ENCODE results near the gene FBXW8.

The FBXW8 gene

DNA sequence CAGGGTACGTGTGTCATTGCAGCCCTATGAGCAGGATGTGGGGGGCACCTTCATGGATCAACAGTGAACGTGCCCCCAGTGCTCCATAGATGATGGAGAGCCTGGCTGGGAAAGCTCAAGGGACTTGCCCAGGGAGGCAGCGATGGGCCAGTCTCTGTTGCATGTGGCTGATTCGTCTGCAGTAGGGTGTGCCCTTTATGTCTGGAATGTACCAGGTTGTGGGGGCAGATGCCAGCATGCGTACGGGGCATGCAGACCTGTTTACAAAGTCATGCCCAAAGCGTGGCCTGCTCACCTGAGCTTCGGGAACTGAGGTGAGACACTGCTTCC, 116.1 kb downstream of the FBXW8 start:
- Histone ChIP-seq H3K79me2 (ENCODE audit: control insufficient read depth, low read length) (no peaks in the 10 kb centered on the region), H3F3A (ENCODE audit: control insufficient read depth, insufficient read depth) (no peaks in the 10 kb centered on the region), H3K9me3 (ENCODE audit: control insufficient read depth, insufficient read depth, low read length) (no peaks in the 10 kb centered on the region), H3K9me2 (replicated peaks; ENCODE audit: control insufficient read depth, low read length) (no peaks in the 10 kb centered on the region), H3K4me1 (ENCODE audit: control insufficient read depth, low read length) (peaks cover 15% of the 10 kb centered on the region), H3K4me3 (ENCODE audit: low read length) (no peak overlapping the region), H4K20me1 (ENCODE audit: control insufficient read depth, insufficient read depth, low read depth, low read length) (no peaks in the 10 kb centered on the region), H3K4me2 (ENCODE audit: low read length) (no peak overlapping the region), H3K27ac (ENCODE audit: low read depth, low read length) (no peak overlapping the region), H3K27me3 (ENCODE audit: control insufficient read depth, low read length) (no peaks in the 10 kb centered on the region), H3K36me3 (ENCODE audit: control insufficient read depth, low read length) (peaks cover 69% of the 10 kb centered on the region)
- TF ChIP-seq EZH2phosphoT487 (IDR thresholded peaks at IDR 0.05; ENCODE audit: borderline replicate concordance, low read length) = no peak
- TF ChIP-seq, protein P1, sequence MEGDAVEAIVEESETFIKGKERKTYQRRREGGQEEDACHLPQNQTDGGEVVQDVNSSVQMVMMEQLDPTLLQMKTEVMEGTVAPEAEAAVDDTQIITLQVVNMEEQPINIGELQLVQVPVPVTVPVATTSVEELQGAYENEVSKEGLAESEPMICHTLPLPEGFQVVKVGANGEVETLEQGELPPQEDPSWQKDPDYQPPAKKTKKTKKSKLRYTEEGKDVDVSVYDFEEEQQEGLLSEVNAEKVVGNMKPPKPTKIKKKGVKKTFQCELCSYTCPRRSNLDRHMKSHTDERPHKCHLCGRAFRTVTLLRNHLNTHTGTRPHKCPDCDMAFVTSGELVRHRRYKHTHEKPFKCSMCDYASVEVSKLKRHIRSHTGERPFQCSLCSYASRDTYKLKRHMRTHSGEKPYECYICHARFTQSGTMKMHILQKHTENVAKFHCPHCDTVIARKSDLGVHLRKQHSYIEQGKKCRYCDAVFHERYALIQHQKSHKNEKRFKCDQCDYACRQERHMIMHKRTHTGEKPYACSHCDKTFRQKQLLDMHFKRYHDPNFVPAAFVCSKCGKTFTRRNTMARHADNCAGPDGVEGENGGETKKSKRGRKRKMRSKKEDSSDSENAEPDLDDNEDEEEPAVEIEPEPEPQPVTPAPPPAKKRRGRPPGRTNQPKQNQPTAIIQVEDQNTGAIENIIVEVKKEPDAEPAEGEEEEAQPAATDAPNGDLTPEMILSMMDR (IDR thresholded peaks at IDR 0.05; ENCODE audit: low read depth, low read length, poor library complexity, severe bottlenecking) = no peak

DNA sequence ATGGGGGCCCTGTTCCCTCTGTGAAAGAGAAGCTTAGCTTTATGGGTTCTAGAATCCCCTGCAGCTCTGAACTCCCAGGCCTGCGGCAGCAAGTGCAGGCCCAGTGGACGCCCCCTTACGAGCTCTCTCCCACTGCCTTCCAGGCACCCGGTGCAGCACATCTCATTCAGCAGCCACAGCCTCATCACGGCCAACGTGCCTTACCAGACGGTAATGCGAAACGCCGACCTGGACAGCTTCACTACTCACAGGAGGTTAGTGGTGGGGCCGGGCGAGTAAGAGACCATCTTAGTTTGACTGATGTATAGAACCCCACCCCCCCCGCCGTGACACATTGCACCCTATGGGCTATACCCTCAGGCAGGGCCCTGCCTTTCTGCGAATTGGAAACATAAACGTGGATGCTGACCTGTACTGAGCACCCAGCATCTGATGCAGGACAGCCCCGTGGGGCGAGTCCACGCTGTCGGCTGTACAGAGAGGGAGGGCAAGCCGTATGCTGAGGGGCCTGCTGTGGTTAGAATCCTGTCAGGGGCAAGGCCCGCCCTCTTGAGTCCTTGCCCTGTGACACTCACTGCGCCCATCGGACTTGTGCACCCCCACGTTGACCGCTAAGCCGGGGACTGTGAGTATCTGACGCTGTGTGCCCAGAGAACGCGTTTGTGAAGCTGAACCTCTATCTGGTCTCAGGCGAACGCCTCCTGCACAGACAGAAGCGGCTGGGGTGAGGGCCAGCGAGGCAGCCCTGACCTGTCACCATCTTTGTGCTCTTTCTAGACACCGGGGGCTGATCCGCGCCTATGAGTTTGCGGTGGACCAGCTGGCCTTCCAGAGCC, 116.7 kb downstream of the FBXW8 start:
- TF ChIP-seq, protein P1 (IDR thresholded peaks at IDR 0.05; ENCODE audit: low read depth, low read length, poor library complexity, severe bottlenecking) = no peak
- TF ChIP-seq EZH2phosphoT487 (IDR thresholded peaks at IDR 0.05; ENCODE audit: borderline replicate concordance, low read length) = no peak
- Histone ChIP-seq H3K9me2 (replicated peaks; ENCODE audit: control insufficient read depth, low read length) (no peaks in the 10 kb centered on the region), H3F3A (ENCODE audit: control insufficient read depth, insufficient read depth) (no peaks in the 10 kb centered on the region), H3K9me3 (ENCODE audit: control insufficient read depth, insufficient read depth, low read length) (no peaks in the 10 kb centered on the region), H4K20me1 (ENCODE audit: control insufficient read depth, insufficient read depth, low read depth, low read length) (no peaks in the 10 kb centered on the region), H3K79me2 (ENCODE audit: control insufficient read depth, low read length) (no peaks in the 10 kb centered on the region), H3K4me2 (ENCODE audit: low read length) (no peak overlapping the region), H3K27me3 (ENCODE audit: control insufficient read depth, low read length) (peaks cover 4% of the 10 kb centered on the region), H3K4me3 (ENCODE audit: low read length) (no peak overlapping the region), H3K4me1 (ENCODE audit: control insufficient read depth, low read length) (peaks cover 21% of the 10 kb centered on the region), H3K36me3 (ENCODE audit: control insufficient read depth, low read length) (peaks cover 69% of the 10 kb centered on the region), H3K27ac (ENCODE audit: low read depth, low read length) (no peak overlapping the region)

DNA sequence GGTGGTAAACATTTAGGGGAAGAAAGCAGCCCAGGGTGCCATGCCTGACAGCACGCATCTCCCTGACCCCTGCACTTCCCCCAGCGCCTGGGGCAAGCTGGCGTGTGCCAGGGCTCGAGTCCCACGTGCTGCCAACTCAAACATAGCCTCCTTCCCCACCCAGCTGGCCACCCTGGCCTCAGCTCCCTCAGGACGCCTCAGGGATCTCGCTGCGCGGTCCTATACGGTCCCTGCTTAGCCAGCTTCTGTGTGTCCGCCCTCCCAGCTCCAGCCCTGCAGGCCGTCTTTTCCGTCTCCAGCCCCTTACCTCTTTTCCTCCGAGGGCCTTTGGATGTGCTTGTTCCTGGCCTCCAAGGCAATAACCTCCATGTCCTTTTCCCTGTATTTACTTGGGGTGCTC, 117.5 kb downstream of the FBXW8 start:
- H4K20me1 ChIP-seq (ENCODE audit: control insufficient read depth, insufficient read depth, low read depth, low read length) = no peaks in the 10 kb centered on the region
- no peaks in the 10 kb centered on the region for H3F3A ChIP-seq (ENCODE audit: control insufficient read depth, insufficient read depth)
- peaks cover 66% of the 10 kb centered on the region for H3K36me3 ChIP-seq (ENCODE audit: control insufficient read depth, low read length)
- no peaks in the 10 kb centered on the region for H3K79me2 ChIP-seq (ENCODE audit: control insufficient read depth, low read length)
- TF ChIP-seq, protein P1 (IDR thresholded peaks at IDR 0.05; ENCODE audit: low read depth, low read length, poor library complexity, severe bottlenecking) = no peak
- TF ChIP-seq EZH2phosphoT487 (IDR thresholded peaks at IDR 0.05; ENCODE audit: borderline replicate concordance, low read length) = no peak
- no peak overlapping the region for H3K4me2 ChIP-seq (ENCODE audit: low read length)
- H3K27me3 ChIP-seq (ENCODE audit: control insufficient read depth, low read length) = peaks cover 10% of the 10 kb centered on the region
- H3K4me3 ChIP-seq (ENCODE audit: low read length) = no peak overlapping the region
- H3K27ac ChIP-seq (ENCODE audit: low read depth, low read length) = no peak overlapping the region
- no peaks in the 10 kb centered on the region for H3K9me3 ChIP-seq (ENCODE audit: control insufficient read depth, insufficient read depth, low read length)
- peaks cover 26% of the 10 kb centered on the region for H3K4me1 ChIP-seq (ENCODE audit: control insufficient read depth, low read length)
- no peaks in the 10 kb centered on the region for H3K9me2 ChIP-seq (replicated peaks; ENCODE audit: control insufficient read depth, low read length)
